ENCODE data around the gene PRDM2. TPM values are rescaled to one million over a fixed set of nuclear protein-coding genes. Genes with fewer than 3 reads are reported as not detected.

PRDM2 gene
- total RNA-seq, 2 experiments from 2014 or later, result 136 to 140 TPM

DNA sequence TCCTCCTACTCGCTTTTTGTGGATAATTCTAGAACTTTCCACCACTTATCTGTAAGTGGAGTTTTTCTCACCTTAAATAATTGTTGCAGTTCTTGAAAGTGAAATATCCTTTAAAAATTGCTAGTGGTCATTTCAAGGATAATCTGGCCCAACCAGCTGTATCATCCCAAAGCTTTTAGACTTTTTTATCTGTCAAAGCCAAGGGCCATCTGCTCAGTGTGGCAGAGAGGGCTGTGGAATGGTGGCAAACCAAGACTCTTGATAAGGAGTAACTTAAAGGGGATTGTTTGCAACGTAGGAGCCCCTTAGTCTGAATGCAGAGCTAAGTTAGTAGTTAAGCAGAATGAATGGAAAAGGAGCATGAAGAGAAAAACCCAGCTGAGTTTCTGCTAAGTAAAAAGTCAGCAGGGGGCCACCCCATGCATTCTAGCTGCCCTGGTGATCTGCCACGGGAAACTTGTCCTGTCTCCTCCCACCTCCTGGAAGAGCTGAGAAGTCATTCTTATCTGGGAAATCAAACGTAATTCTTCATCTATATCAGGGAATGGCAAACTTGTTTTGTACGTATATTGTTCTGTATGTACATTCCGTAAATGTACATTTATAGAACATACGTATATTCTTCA lies 169.3 kb downstream of the PRDM2 start:
- CTCF ChIA-PET, result no interaction called here
- H3K27me3 ChIP-seq (ENCODE audit: control insufficient read depth in 1 of 2, insufficient read depth in 2 of 2, low read length in 2 of 2), result peaks cover 0 to 5% of the 10 kb centered on the region in 2 experiments
- H3K36me3 Mint-ChIP-seq (ENCODE audit: low read depth), result no peaks in the 10 kb centered on the region
- H3K4me3 ChIP-seq (ENCODE audit: low read length), result no peak overlapping the region
- peaks cover 25% of the 10 kb centered on the region for H3K27me3 Mint-ChIP-seq
- H3K4me3 Mint-ChIP-seq, result no peak overlapping the region
- POLR2A ChIA-PET, result no interaction called here
- DNase-seq (no peak), ATAC-seq (ENCODE audit: poor library complexity) (no peak)
- no peak overlapping the region for H3K27ac ChIP-seq (ENCODE audit: low read depth in 1 of 2, low read length in 2 of 2)
- H3K9me3 Mint-ChIP-seq, result no peaks in the 10 kb centered on the region
- H3K9me3 ChIP-seq (ENCODE audit: control insufficient read depth in 1 of 2, insufficient read depth in 1 of 2, low read length in 2 of 2), result peaks cover 0 to 5% of the 10 kb centered on the region in 2 experiments
- intact Hi-C loops (cut with DNase I, micrococcal nuclease), result no loop called here
- no peaks in the 10 kb centered on the region for H3K4me1 Mint-ChIP-seq (ENCODE audit: low read depth)
- no peaks in the 10 kb centered on the region for H3K4me1 ChIP-seq (ENCODE audit: insufficient read depth, low read length)
- no peaks in the 10 kb centered on the region for H3K36me3 ChIP-seq (ENCODE audit: insufficient read depth, low read length)
- TF ChIP-seq, protein P1, sequence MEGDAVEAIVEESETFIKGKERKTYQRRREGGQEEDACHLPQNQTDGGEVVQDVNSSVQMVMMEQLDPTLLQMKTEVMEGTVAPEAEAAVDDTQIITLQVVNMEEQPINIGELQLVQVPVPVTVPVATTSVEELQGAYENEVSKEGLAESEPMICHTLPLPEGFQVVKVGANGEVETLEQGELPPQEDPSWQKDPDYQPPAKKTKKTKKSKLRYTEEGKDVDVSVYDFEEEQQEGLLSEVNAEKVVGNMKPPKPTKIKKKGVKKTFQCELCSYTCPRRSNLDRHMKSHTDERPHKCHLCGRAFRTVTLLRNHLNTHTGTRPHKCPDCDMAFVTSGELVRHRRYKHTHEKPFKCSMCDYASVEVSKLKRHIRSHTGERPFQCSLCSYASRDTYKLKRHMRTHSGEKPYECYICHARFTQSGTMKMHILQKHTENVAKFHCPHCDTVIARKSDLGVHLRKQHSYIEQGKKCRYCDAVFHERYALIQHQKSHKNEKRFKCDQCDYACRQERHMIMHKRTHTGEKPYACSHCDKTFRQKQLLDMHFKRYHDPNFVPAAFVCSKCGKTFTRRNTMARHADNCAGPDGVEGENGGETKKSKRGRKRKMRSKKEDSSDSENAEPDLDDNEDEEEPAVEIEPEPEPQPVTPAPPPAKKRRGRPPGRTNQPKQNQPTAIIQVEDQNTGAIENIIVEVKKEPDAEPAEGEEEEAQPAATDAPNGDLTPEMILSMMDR (IDR thresholded peaks at IDR 0.05), result no peak
- no peak overlapping the region for H3K27ac Mint-ChIP-seq

DNA sequence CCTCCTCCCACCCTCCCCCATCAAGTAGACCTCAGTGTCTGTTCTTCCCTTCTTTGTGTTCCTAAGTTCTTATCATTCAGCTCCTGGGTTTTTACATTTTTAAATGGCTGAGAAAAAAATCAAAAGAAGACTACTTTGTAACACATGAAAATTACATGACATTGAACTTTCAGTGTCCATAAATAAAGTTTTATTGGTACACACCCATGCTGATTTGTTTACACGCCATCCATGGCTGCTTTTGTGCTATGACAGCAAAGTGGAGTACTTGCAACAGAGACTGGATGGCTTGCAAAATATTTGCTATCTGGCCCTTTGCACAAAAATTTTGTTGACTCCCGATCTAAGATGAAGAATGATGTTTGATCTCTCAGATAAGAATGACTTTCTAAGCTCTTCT lies 171.4 kb downstream of the PRDM2 start:
- ATAC-seq (ENCODE audit: poor library complexity) (no peak), DNase-seq (no peak)
- H3K36me3 Mint-ChIP-seq (ENCODE audit: low read depth), result no peaks in the 10 kb centered on the region
- ChIA-PET CTCF (no interaction called here), POLR2A (no interaction called here)
- no peaks in the 10 kb centered on the region for H3K36me3 ChIP-seq (ENCODE audit: insufficient read depth, low read length)
- H3K27me3 Mint-ChIP-seq, result peaks cover 23% of the 10 kb centered on the region
- no peaks in the 10 kb centered on the region for H3K9me3 Mint-ChIP-seq
- H3K27me3 ChIP-seq (ENCODE audit: control insufficient read depth in 1 of 2, insufficient read depth in 2 of 2, low read length in 2 of 2), result no peaks in the 10 kb centered on the region
- H3K9me3 ChIP-seq (ENCODE audit: control insufficient read depth in 1 of 2, insufficient read depth in 1 of 2, low read length in 2 of 2), result peaks cover 0 to 5% of the 10 kb centered on the region in 2 experiments
- TF ChIP-seq, protein P1 (IDR thresholded peaks at IDR 0.05), result no peak
- no peaks in the 10 kb centered on the region for H3K4me1 Mint-ChIP-seq (ENCODE audit: low read depth)
- no peak overlapping the region for H3K27ac Mint-ChIP-seq
- intact Hi-C loops (cut with DNase I, micrococcal nuclease), result no loop called here
- H3K27ac ChIP-seq (ENCODE audit: low read depth in 1 of 2, low read length in 2 of 2), result no peak overlapping the region
- H3K4me3 Mint-ChIP-seq, result no peak overlapping the region
- H3K4me3 ChIP-seq (ENCODE audit: low read length), result no peak overlapping the region
- no peaks in the 10 kb centered on the region for H3K4me1 ChIP-seq (ENCODE audit: insufficient read depth, low read length)

DNA sequence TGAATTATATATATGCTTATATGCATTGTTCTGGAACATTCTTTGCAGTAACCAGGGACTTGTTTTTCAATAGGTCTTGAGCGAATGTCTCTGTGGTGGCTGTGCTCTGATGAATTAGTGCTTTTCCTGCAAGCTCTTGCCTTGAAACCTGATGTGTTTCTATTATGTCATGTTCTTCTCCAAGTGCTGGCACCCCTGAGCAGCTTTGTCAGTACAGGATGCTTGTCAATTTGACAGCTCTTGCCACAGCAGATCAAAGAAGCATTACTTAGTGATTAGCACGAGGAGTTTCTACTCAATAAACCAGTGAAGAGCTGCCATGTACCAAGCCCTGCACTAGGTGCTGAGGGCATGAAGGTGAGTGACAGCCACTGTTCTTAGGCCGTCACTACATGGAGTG lies 171.9 kb downstream of the PRDM2 start:
- H3K4me1 ChIP-seq (ENCODE audit: insufficient read depth, low read length), result no peaks in the 10 kb centered on the region
- no peaks in the 10 kb centered on the region for H3K36me3 ChIP-seq (ENCODE audit: insufficient read depth, low read length)
- Mint-ChIP-seq H3K9me3 (no peaks in the 10 kb centered on the region), H3K27ac (no peak overlapping the region), H3K27me3 (peaks cover 23% of the 10 kb centered on the region), H3K4me1 (ENCODE audit: low read depth) (no peaks in the 10 kb centered on the region), H3K4me3 (no peak overlapping the region), H3K36me3 (ENCODE audit: low read depth) (no peaks in the 10 kb centered on the region)
- intact Hi-C loops (cut with DNase I, micrococcal nuclease), result no loop called here
- peaks cover 0 to 5% of the 10 kb centered on the region in 2 experiments for H3K9me3 ChIP-seq (ENCODE audit: control insufficient read depth in 1 of 2, insufficient read depth in 1 of 2, low read length in 2 of 2)
- H3K27me3 ChIP-seq (ENCODE audit: control insufficient read depth in 1 of 2, insufficient read depth in 2 of 2, low read length in 2 of 2), result no peaks in the 10 kb centered on the region
- H3K4me3 ChIP-seq (ENCODE audit: low read length), result no peak overlapping the region
- no peak overlapping the region for H3K27ac ChIP-seq (ENCODE audit: low read depth in 1 of 2, low read length in 2 of 2)
- ATAC-seq (ENCODE audit: poor library complexity), result no peak
- POLR2A ChIA-PET, result no interaction called here
- TF ChIP-seq, protein P1 (IDR thresholded peaks at IDR 0.05), result no peak
- CTCF ChIA-PET, result no interaction called here
- DNase-seq, result no peak
